WTC11 (cell line): ENCODE measurements around the gene STH. TPM values are rescaled to one million over a fixed set of nuclear protein-coding genes. Genes with fewer than 3 reads are reported as not detected.

Experiments used
- ATAC-seq: fragments of 200-7000 bp; cut with Tn5 transposase; 2 replicates; pipeline ENCODE4 v1.10.0; 2021; ENCODE audit warnings: mild to moderate bottlenecking, moderate library complexity
- CTCF ChIA-PET: fragments of 300-600 bp; sonication (Branson Sonifier 250); formaldehyde crosslinking; loops from one replicate; lab custom pipeline; 2021; ENCODE audit warnings: antibody characterized with exemption; lab: Charles Lee
- POLR2A ChIA-PET: fragments of 350-600 bp; sonication (Branson Sonifier 250); formaldehyde crosslinking; loops from one replicate; lab custom pipeline; 2021; ENCODE audit warnings: antibody characterized with exemption; lab: Charles Lee
- DNase-seq: peaks from one replicate; pipeline ENCODE4 v3.0.0; 2021; ENCODE audit warnings: low spot score
- H3K27ac Mint-ChIP-seq: 2 replicates; pipeline ENCODE4 v1.8.0; 2021; ENCODE audit warnings: mixed read lengths
- H3K27me3 Mint-ChIP-seq: 2 replicates; pipeline ENCODE4 v1.8.0; 2021; ENCODE audit warnings: low read depth, mild to moderate bottlenecking, moderate library complexity, mixed read lengths
- H3K36me3 Mint-ChIP-seq: 2 replicates; pipeline ENCODE4 v1.8.0; 2021; ENCODE audit warnings: mixed read lengths
- H3K4me1 Mint-ChIP-seq: 2 replicates; pipeline ENCODE4 v1.8.0; 2022; ENCODE audit warnings: mixed read lengths
- H3K4me3 Mint-ChIP-seq: 2 replicates; pipeline ENCODE4 v1.8.0; 2021; ENCODE audit warnings: mild to moderate bottlenecking, moderate library complexity, mixed read lengths
- H3K9me3 Mint-ChIP-seq: 2 replicates; pipeline ENCODE4 v1.8.0; 2021; ENCODE audit warnings: mixed read lengths
- CREB1 ChIP-seq: sonication (generic); formaldehyde crosslinking; IDR thresholded peaks from 2 replicates; pipeline ENCODE4 v1.8.0; 2023; ENCODE audit warnings: mild to moderate bottlenecking, missing genetic modification reagents
- JUN ChIP-seq: sonication (generic); formaldehyde crosslinking; IDR thresholded peaks from 2 replicates; pipeline ENCODE4 v1.8.0; 2023; ENCODE audit warnings: mild to moderate bottlenecking, missing genetic modification reagents
- MXD4 ChIP-seq: fragments of 250-450 bp; sonication (Bioruptor Pico); IDR thresholded peaks from 2 replicates; pipeline ENCODE4 v1.8.0; 2021; ENCODE audit warnings: mild to moderate bottlenecking, moderate library complexity, borderline replicate concordance
- SMAD4 ChIP-seq: sonication (generic); formaldehyde crosslinking; IDR thresholded peaks from 2 replicates; pipeline ENCODE4 v1.8.0; 2022; ENCODE audit warnings: mild to moderate bottlenecking, missing genetic modification reagents
- SP1 ChIP-seq: sonication (generic); formaldehyde crosslinking; conservative IDR thresholded peaks from 2 replicates; pipeline ENCODE4 v1.8.1; 2022; ENCODE audit warnings: missing genetic modification reagents
- TEAD4 ChIP-seq: sonication (generic); formaldehyde crosslinking; IDR thresholded peaks from 2 replicates; pipeline ENCODE4 v1.8.0; 2022; ENCODE audit warnings: mild to moderate bottlenecking, missing genetic modification reagents
- TP53 ChIP-seq: sonication (generic); formaldehyde crosslinking; IDR thresholded peaks from 2 replicates; pipeline ENCODE4 v1.8.1; 2023; ENCODE audit warnings: mild to moderate bottlenecking, missing genetic modification reagents
- ZNF121 ChIP-seq: sonication (generic); formaldehyde crosslinking; IDR thresholded peaks from 2 replicates; pipeline ENCODE4 v1.8.0; 2023; ENCODE audit warnings: missing genetic modification reagents
- ZNF416 ChIP-seq: fragments of 250-450 bp; sonication (Bioruptor Pico); IDR thresholded peaks from 2 replicates; pipeline ENCODE4 v1.9.0; 2021; ENCODE audit warnings: mild to moderate bottlenecking, inconsistent platforms
- total RNA-seq: library from RNA; stranded (reverse); gene quantifications from 3 replicates; pipeline ENCODE4 v1.2.3, GENCODE V29; 2021
- TF ChIP-seq, protein P1 (sequence below): sonication (generic); formaldehyde crosslinking; IDR thresholded peaks from 2 replicates; pipeline ENCODE4 v1.8.0; 2023; ENCODE audit warnings: missing genetic modification reagents, mild to moderate bottlenecking, borderline replicate concordance
- TF ChIP-seq, protein P2 (sequence below): fragments of 250-450 bp; sonication (Bioruptor Pico); IDR thresholded peaks from 2 replicates; pipeline ENCODE4 v1.9.0; 2021; ENCODE audit warnings: mild to moderate bottlenecking
- TF ChIP-seq, protein P3 (sequence below): sonication (generic); formaldehyde crosslinking; IDR thresholded peaks from 2 replicates; pipeline ENCODE4 v1.8.1; 2023; ENCODE audit warnings: mild to moderate bottlenecking, missing genetic modification reagents
- TF ChIP-seq, protein P4 (sequence below): sonication (generic); formaldehyde crosslinking; IDR thresholded peaks from 2 replicates; pipeline ENCODE4 v1.8.1; 2022; ENCODE audit warnings: mild to moderate bottlenecking, missing genetic modification reagents, moderate library complexity, borderline replicate concordance
- TF ChIP-seq, protein P5 (sequence below): fragments of 200-600 bp; IDR thresholded peaks from 2 replicates; pipeline ENCODE4 v1.8.0; 2022; ENCODE audit warnings: antibody characterized with exemption

Gene STH
- total RNA-seq, 1 experiment from 2014 or later, result not detected

DNA sequence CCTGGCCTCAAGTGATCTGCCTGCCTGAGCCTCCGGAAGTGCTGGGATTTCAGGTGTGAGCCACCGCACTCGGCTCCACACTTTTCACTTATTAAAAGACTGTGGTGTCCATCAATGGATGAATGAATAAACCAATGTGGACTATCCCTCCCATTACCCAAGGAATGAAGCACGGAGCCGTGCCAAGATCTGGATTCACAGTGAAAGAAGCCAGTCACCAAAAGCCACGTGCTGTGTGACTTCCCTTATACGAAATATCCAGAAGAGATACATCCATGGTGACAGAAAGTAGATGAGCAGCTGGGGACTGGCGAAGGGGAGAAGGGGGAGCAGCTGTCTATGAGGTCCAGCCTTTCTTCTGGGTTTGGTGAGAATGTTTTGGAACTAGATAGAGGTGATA is 48.2 kb upstream of the STH start (continued):
- TF ChIP-seq, protein P1, sequence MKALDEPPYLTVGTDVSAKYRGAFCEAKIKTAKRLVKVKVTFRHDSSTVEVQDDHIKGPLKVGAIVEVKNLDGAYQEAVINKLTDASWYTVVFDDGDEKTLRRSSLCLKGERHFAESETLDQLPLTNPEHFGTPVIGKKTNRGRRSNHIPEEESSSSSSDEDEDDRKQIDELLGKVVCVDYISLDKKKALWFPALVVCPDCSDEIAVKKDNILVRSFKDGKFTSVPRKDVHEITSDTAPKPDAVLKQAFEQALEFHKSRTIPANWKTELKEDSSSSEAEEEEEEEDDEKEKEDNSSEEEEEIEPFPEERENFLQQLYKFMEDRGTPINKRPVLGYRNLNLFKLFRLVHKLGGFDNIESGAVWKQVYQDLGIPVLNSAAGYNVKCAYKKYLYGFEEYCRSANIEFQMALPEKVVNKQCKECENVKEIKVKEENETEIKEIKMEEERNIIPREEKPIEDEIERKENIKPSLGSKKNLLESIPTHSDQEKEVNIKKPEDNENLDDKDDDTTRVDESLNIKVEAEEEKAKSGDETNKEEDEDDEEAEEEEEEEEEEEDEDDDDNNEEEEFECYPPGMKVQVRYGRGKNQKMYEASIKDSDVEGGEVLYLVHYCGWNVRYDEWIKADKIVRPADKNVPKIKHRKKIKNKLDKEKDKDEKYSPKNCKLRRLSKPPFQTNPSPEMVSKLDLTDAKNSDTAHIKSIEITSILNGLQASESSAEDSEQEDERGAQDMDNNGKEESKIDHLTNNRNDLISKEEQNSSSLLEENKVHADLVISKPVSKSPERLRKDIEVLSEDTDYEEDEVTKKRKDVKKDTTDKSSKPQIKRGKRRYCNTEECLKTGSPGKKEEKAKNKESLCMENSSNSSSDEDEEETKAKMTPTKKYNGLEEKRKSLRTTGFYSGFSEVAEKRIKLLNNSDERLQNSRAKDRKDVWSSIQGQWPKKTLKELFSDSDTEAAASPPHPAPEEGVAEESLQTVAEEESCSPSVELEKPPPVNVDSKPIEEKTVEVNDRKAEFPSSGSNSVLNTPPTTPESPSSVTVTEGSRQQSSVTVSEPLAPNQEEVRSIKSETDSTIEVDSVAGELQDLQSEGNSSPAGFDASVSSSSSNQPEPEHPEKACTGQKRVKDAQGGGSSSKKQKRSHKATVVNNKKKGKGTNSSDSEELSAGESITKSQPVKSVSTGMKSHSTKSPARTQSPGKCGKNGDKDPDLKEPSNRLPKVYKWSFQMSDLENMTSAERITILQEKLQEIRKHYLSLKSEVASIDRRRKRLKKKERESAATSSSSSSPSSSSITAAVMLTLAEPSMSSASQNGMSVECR (CRISPR knock-in tag), result no peak
- no peak for TF ChIP-seq SMAD4
- TF ChIP-seq ZNF416 (CRISPR knock-in tag), result no peak

DNA sequence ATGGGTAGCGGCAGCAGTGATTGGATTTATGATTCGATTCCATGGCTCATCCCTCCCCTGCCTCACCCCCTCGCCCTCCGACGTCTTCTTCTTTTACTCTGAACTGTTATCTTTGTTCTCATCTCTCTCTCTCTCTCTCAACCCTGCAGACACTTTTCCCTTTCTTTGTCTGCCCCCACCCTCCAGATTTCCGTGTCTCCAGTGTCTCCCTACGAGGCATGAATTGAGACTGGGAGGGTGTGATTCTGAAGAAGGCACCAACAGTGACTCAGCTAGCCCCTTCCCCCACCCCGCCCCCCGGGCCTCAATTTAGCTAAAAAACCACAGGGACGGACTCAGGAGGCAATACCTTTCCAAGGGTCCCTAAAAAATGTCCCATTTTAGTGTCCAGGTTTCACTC is 47.6 kb upstream of the STH start:
- ChIA-PET CTCF (interaction anchor here (1.0 to 1.5 kb wide), 2 partner anchors 20 to 334 kb away, joined by 4 to 8 read pairs; no protein-coding TSS in a partner anchor), POLR2A (no interaction called here)
- ATAC-seq (no peak), DNase-seq (no peak)
- Mint-ChIP-seq H3K4me1 (peaks cover 14% of the 10 kb centered on the region), H3K4me3 (no peak overlapping the region), H3K36me3 (no peaks in the 10 kb centered on the region)
- TF ChIP-seq, protein P2, sequence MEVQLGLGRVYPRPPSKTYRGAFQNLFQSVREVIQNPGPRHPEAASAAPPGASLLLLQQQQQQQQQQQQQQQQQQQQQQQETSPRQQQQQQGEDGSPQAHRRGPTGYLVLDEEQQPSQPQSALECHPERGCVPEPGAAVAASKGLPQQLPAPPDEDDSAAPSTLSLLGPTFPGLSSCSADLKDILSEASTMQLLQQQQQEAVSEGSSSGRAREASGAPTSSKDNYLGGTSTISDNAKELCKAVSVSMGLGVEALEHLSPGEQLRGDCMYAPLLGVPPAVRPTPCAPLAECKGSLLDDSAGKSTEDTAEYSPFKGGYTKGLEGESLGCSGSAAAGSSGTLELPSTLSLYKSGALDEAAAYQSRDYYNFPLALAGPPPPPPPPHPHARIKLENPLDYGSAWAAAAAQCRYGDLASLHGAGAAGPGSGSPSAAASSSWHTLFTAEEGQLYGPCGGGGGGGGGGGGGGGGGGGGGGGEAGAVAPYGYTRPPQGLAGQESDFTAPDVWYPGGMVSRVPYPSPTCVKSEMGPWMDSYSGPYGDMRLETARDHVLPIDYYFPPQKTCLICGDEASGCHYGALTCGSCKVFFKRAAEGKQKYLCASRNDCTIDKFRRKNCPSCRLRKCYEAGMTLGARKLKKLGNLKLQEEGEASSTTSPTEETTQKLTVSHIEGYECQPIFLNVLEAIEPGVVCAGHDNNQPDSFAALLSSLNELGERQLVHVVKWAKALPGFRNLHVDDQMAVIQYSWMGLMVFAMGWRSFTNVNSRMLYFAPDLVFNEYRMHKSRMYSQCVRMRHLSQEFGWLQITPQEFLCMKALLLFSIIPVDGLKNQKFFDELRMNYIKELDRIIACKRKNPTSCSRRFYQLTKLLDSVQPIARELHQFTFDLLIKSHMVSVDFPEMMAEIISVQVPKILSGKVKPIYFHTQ (CRISPR knock-in tag), result no peak
- TF ChIP-seq, protein P3, sequence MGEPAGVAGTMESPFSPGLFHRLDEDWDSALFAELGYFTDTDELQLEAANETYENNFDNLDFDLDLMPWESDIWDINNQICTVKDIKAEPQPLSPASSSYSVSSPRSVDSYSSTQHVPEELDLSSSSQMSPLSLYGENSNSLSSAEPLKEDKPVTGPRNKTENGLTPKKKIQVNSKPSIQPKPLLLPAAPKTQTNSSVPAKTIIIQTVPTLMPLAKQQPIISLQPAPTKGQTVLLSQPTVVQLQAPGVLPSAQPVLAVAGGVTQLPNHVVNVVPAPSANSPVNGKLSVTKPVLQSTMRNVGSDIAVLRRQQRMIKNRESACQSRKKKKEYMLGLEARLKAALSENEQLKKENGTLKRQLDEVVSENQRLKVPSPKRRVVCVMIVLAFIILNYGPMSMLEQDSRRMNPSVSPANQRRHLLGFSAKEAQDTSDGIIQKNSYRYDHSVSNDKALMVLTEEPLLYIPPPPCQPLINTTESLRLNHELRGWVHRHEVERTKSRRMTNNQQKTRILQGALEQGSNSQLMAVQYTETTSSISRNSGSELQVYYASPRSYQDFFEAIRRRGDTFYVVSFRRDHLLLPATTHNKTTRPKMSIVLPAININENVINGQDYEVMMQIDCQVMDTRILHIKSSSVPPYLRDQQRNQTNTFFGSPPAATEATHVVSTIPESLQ, result no peak
- TF ChIP-seq, protein P4, sequence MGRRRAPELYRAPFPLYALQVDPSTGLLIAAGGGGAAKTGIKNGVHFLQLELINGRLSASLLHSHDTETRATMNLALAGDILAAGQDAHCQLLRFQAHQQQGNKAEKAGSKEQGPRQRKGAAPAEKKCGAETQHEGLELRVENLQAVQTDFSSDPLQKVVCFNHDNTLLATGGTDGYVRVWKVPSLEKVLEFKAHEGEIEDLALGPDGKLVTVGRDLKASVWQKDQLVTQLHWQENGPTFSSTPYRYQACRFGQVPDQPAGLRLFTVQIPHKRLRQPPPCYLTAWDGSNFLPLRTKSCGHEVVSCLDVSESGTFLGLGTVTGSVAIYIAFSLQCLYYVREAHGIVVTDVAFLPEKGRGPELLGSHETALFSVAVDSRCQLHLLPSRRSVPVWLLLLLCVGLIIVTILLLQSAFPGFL, result no peak
- TF ChIP-seq TEAD4 (CRISPR knock-in tag), result no peak
- TF ChIP-seq CREB1 (CRISPR knock-in tag), result no peak
- no peak for TF ChIP-seq TP53 (CRISPR knock-in tag)
- no peak for TF ChIP-seq MXD4
- TF ChIP-seq JUN, result no peak
- TF ChIP-seq, protein P5, sequence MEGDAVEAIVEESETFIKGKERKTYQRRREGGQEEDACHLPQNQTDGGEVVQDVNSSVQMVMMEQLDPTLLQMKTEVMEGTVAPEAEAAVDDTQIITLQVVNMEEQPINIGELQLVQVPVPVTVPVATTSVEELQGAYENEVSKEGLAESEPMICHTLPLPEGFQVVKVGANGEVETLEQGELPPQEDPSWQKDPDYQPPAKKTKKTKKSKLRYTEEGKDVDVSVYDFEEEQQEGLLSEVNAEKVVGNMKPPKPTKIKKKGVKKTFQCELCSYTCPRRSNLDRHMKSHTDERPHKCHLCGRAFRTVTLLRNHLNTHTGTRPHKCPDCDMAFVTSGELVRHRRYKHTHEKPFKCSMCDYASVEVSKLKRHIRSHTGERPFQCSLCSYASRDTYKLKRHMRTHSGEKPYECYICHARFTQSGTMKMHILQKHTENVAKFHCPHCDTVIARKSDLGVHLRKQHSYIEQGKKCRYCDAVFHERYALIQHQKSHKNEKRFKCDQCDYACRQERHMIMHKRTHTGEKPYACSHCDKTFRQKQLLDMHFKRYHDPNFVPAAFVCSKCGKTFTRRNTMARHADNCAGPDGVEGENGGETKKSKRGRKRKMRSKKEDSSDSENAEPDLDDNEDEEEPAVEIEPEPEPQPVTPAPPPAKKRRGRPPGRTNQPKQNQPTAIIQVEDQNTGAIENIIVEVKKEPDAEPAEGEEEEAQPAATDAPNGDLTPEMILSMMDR, result no peak
- no peak for TF ChIP-seq ZNF121
- TF ChIP-seq SP1 (CRISPR knock-in tag), result no peak
- TF ChIP-seq, all 79 proteins: peak for 0
- H3K27me3 Mint-ChIP-seq, result peaks cover 19% of the 10 kb centered on the region
- H3K27ac Mint-ChIP-seq, result no peak overlapping the region
- H3K9me3 Mint-ChIP-seq, result no peaks in the 10 kb centered on the region
